Fibroblast of the aortic adventitia (primary cell): ENCODE results near the gene KCNIP3. TPM values are rescaled to one million over a fixed set of nuclear protein-coding genes. Genes with fewer than 3 reads are reported as not detected.

Source experiments
- DNase-seq: peaks from one replicate; pipeline ENCODE4 v3.0.0-alpha.2; 2010; ENCODE audit warnings: low read depth
- H3K4me3 ChIP-seq: 2 replicates; pipeline ENCODE4 v1.5.1; 2011; ENCODE audit warnings: low read depth, mild to moderate bottlenecking, control low read depth, low read length, moderate library complexity
- total RNA-seq: library from RNA; depleted of rRNA; stranded (reverse); fragments of >200 nt; gene quantifications from 2 replicates; pipeline ENCODE4 v1.2.3, GENCODE V29; 2012; ENCODE audit warnings: low replicate concordance
- TF ChIP-seq, protein P1 (sequence below): IDR thresholded peaks from 2 replicates; pipeline ENCODE4 v1.5.1; 2011; ENCODE audit warnings: mild to moderate bottlenecking, low read length, control low read depth, inconsistent platforms; ENCODE audit not compliant: insufficient read depth

The KCNIP3 gene
- total RNA-seq, 1 donor = 2.9 TPM

DNA sequence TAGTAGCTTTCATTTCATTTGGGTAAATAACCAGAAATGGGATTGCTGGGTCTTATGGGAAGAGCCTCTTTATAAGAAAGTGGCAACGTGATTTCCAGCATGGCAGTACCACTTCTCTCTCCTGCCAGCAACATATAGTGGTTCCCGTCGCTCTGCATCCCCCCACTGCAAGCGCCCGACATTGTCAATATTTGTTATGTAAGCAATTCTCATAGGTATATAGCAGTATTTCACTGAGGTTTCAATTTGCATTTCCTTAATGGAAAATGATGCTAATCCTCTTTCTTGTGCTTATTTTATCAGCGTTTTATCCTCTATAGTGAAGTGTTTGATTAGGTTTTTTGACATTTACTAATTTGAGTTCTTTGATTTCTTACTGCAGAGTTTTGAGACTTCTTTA is 69.4 kb downstream of the KCNIP3 start:
- H3K4me3 ChIP-seq = no peak overlapping the region
- TF ChIP-seq, protein P1, sequence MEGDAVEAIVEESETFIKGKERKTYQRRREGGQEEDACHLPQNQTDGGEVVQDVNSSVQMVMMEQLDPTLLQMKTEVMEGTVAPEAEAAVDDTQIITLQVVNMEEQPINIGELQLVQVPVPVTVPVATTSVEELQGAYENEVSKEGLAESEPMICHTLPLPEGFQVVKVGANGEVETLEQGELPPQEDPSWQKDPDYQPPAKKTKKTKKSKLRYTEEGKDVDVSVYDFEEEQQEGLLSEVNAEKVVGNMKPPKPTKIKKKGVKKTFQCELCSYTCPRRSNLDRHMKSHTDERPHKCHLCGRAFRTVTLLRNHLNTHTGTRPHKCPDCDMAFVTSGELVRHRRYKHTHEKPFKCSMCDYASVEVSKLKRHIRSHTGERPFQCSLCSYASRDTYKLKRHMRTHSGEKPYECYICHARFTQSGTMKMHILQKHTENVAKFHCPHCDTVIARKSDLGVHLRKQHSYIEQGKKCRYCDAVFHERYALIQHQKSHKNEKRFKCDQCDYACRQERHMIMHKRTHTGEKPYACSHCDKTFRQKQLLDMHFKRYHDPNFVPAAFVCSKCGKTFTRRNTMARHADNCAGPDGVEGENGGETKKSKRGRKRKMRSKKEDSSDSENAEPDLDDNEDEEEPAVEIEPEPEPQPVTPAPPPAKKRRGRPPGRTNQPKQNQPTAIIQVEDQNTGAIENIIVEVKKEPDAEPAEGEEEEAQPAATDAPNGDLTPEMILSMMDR = no peak
- DNase-seq = no peak

DNA sequence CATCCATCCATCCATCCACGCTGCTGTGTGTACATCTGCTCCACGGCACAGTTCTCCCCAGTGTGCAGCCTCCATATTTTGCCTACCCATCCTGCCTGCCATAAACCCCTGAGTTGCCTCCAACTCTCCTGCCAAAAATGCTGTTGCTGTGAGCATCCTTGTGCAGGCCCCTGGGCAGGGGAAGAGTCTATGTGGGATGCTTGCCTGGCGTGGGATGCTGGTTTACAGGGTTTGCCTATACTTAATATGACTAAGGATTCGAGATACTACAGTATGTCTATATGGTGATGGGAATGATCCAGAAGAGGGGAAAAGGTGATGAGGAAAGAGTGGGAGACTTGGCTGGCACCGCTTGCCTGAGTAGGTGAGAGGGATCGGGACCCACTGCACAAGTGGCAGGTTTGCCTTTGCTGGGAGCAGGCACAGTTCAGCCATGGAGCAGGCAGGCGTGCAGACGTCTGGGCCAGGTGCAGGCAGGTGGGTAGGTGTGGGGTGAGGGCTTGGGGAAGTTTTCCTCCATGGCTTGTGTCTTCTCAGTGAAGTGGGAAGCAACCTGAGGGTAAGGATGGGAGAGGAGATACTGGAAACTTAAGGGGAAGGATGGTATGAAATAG is 75.2 kb downstream of the KCNIP3 start:
- DNase-seq = no peak
- TF ChIP-seq, protein P1 = no peak

DNA sequence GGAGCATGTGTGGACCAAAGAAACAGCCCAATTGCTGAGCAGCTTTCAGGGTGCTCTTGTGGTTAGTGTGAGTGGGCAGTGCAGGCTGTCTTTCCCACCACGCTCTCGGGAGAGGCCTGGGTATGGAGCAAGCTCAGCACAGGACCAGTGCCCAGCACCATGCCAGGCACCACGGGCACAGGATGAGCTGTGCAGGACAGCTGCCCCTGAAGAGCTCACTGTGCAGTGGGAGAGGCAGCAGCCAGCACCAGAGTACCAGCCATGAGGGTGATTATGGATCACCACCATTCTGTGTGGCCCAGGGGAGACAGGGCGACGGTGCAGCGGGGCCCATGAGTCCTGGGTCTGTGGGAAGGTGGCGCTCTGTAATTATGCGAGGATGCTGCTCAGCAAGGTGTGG is 75.7 kb downstream of the KCNIP3 start:
- H3K4me3 ChIP-seq = no peak overlapping the region
- no peak for DNase-seq
- TF ChIP-seq, protein P1 = no peak

More for the DNA sequence above, 75.2 kb downstream of the KCNIP3 start:
- H3K4me3 ChIP-seq = no peak overlapping the region

DNA sequence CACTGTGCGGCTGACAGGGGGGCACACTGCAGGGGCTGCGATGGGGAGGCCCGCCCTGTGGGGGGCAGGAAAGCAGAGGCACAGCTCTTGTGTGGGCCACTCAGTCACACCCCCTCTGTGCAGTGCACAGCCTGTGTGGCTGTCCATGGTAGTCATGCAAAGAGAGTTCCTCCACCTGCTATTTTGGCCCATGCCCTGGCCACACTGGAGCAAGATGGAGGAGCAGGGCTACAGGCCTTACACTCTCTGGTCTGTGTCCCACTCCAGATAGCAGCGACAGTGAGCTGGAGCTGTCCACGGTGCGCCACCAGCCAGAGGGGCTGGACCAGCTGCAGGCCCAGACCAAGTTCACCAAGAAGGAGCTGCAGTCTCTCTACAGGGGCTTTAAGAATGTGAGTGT is 76.9 kb downstream of the KCNIP3 start:
- no peak for DNase-seq
- TF ChIP-seq, protein P1 = no peak
- no peak overlapping the region for H3K4me3 ChIP-seq

DNA sequence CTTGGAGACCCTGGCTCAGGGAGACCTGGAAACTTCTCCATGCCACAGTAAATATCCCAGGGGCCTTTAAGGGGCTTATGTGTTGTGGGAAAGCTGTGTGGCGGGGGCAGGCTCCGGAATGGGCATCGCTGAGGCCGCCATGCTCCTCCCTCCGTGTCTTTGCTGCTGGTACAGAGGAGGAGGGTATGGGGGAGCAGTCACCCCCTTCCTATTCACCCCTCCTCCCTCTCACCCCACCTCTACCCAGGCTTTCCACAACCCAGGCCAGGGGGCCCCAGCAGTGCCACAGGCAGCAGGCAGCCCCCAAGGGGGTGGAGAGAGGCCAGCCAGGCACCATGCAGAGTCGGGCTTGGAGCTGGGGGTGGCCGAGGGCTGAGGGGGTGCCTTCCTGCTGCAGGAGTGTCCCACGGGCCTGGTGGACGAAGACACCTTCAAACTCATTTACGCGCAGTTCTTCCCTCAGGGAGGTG is 77.3 kb downstream of the KCNIP3 start:
- DNase-seq = no peak
- TF ChIP-seq, protein P1 = no peak
- H3K4me3 ChIP-seq = no peak overlapping the region

DNA sequence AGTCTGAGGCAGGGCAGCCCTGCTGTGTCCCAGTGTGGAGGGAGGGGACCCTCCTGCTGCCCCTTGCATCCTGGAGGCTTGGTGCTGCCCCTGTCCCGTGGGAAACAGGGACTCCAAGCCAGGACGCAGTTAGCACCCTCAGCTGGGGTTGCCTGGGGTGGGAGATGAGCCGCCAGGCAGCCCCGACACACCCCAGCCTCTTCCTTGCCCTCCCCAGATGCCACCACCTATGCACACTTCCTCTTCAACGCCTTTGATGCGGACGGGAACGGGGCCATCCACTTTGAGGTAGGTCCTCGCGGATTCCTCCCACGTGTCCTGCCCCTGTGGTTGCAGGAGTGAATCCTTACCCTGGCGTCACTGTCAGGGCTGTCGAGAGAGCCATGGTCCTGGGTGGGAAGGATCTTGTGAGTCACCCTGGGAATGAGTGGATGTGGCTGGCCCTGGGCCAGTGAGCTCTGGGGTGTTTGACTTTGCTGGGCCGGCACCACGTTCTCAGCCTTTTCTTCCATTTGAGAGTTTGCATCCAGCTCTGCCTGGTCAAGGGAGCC is 77.8 kb downstream of the KCNIP3 start:
- DNase-seq = no peak
- TF ChIP-seq, protein P1 = no peak
- no peak overlapping the region for H3K4me3 ChIP-seq

DNA sequence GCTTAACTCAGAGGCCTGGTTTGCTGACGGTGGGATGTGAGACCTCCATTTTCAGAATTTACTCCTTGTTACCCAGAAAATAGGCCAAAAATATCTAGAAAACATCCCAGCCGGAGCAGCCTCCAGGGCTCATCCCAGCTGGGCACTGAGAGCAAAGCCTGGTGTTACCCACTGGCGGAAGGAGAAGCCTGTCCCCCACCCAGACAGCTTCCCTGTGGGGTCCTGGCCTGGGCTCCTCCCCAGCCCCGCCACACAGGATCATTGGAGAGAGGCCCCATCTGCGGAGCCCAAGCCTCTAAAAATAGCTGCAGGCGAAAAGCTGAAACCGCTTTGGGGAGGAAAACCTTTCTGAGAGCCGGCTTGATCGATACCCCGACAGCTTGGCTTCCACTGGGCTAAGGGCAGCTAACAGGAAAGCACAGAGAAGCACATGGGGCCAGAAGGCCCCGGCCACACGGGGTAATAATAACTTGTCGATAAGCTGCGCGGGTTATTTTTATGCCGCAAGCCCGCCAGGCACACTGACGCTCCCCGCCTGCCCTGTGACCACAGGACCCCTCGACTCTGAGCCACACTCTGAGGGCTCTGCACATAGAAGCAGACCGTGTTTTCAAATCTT is 78.5 kb downstream of the KCNIP3 start:
- no peak for DNase-seq
- no peak overlapping the region for H3K4me3 ChIP-seq
- TF ChIP-seq, protein P1 = no peak
